ENCODE measurements around the gene NUTM1. TPM values are rescaled to one million over a fixed set of nuclear protein-coding genes. Genes with fewer than 3 reads are reported as not detected.
"Not testable (repeated sequence)": the region's sequence is repeated elsewhere in the genome, so short reads cannot be mapped to it uniquely, and the experiment has no call there.

The NUTM1 gene
- total RNA-seq, 4 donors from 2014 or later, result not detected

GRCh38 chr15:34349769-34350168 is 6.7 kb downstream of the NUTM1 start:
- in situ Hi-C loops (cut with MboI; ENCODE audit: low pct_ligation_motif_present in 1 of 4, low pct_unique_long_range_greater_than_20kb in 1 of 4, low sequenced_read_pairs in 3 of 4), result loop anchor here (10.0 to 25.0 kb wide), 4 partner anchors 105 to 262 kb away; partner anchors contain the start of genes EMC4 (in 1 of the 4), EMC7 (in 1 of the 4) and PGBD4 (in 1 of the 4)
- Histone ChIP-seq H3K4me1 (no peaks in the 10 kb centered on the region), H3K27ac (no peak overlapping the region), H3K4me3 (no peak overlapping the region), H3K27me3 (no peaks in the 10 kb centered on the region), H3K36me3 (no peaks in the 10 kb centered on the region), H3K9me3 (no peaks in the 10 kb centered on the region)
- intact Hi-C loops (cut with DNase I; ENCODE audit: low total_unique reads), result loop anchor here (5.0 to 10.0 kb wide), 2 partner anchors 245 to 1303 kb away; partner anchors contain the start of genes EMC7 and PGBD4
- TF ChIP-seq, protein P1, sequence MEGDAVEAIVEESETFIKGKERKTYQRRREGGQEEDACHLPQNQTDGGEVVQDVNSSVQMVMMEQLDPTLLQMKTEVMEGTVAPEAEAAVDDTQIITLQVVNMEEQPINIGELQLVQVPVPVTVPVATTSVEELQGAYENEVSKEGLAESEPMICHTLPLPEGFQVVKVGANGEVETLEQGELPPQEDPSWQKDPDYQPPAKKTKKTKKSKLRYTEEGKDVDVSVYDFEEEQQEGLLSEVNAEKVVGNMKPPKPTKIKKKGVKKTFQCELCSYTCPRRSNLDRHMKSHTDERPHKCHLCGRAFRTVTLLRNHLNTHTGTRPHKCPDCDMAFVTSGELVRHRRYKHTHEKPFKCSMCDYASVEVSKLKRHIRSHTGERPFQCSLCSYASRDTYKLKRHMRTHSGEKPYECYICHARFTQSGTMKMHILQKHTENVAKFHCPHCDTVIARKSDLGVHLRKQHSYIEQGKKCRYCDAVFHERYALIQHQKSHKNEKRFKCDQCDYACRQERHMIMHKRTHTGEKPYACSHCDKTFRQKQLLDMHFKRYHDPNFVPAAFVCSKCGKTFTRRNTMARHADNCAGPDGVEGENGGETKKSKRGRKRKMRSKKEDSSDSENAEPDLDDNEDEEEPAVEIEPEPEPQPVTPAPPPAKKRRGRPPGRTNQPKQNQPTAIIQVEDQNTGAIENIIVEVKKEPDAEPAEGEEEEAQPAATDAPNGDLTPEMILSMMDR (IDR thresholded peaks at IDR 0.05), result no peak
- no peak for TF ChIP-seq POLR2AphosphoS5 (IDR thresholded peaks at IDR 0.05)
- no peak for TF ChIP-seq EP300 (IDR thresholded peaks at IDR 0.05; ENCODE audit: low read depth)
- TF ChIP-seq POLR2A (IDR thresholded peaks at IDR 0.05), result no peak
- no peak for DNase-seq
- 81 to 100% methylated on average over 2 to 4 of the region's 4 CpGs for WGBS, 2 donors (ENCODE audit: low coverage in 1 of 2)

DNA sequence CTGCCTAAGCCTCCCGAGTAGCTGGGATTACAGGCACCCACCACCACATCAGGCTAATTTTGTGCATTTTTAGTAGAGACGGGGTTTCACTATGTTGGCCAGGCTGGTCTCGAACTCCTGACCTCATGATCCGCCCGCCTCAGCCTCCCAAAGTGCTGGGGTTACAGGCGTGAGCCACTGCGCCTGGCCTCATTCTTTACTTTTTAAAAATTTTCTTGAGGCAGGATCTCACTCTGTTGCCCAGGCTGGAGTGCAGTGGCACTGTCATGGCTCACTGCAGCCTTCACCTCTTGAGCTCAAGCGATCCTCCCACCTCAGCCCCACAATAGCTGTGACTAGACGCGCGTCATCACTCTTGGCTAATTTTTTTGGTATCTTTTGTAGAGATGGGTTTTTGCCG is 9.9 kb downstream of the NUTM1 start:
- intact Hi-C loops (cut with DNase I; ENCODE audit: low total_unique reads), result loop anchor here (5.0 kb wide), 1 partner anchor 1299 kb away; no protein-coding TSS in a partner anchor
- H3K9me3 ChIP-seq, H3K4me3 ChIP-seq, H3K27me3 ChIP-seq, DNase-seq, H3K4me1 ChIP-seq, H3K27ac ChIP-seq: not testable (repeated sequence)
- peaks cover 0 to 14% (median 1%) of the 10 kb centered on the region in 4 donors for H3K36me3 ChIP-seq
- in situ Hi-C loops (cut with MboI; ENCODE audit: low pct_ligation_motif_present in 1 of 4, low pct_unique_long_range_greater_than_20kb in 1 of 4, low sequenced_read_pairs in 3 of 4), result loop anchor here in 3 of 4 donors (25.0 kb wide), 3 partner anchors 116 to 266 kb away; partner anchors contain the start of genes EMC4 (in 1 of the 3), EMC7 (in 1 of the 3) and PGBD4 (in 1 of the 3)
- WGBS, 2 donors (ENCODE audit: low coverage in 1 of 2), result 97% methylated on average over 12 of the region's 12 CpGs; no CpG with 5 or more reads in 1 of the 2 donors

DNA sequence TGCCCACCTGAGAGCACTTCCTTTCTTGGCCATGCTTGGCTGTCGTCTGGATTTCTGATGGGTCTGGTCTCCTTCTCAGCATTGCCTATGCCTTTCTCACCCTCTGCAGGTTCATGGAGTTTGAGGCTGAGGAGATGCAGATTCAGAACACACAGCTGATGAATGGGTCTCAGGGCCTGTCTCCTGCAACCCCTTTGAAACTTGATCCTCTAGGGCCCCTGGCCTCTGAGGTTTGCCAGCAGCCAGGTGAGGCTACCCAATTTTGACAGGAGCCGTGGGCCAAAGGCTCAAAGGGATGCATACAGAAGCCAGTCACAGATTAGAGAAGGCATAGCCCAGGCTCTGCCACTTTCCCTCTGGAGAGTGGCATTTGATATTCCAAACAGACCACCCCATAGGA is 10.5 kb downstream of the NUTM1 start:
- TF ChIP-seq POLR2A (IDR thresholded peaks at IDR 0.05) (no peak), EP300 (IDR thresholded peaks at IDR 0.05; ENCODE audit: low read depth) (no peak), POLR2AphosphoS5 (IDR thresholded peaks at IDR 0.05) (no peak)
- TF ChIP-seq, protein P1 (IDR thresholded peaks at IDR 0.05), result no peak
- peaks cover 0 to 17% (median 4%) of the 10 kb centered on the region in 4 donors for H3K36me3 ChIP-seq
- H3K27ac ChIP-seq, result no peak overlapping the region
- intact Hi-C loops (cut with DNase I; ENCODE audit: low total_unique reads) (loop anchor here (5.0 kb wide), 1 partner anchor 1299 kb away; no protein-coding TSS in a partner anchor), in situ Hi-C loops (cut with MboI; ENCODE audit: low pct_ligation_motif_present in 1 of 4, low pct_unique_long_range_greater_than_20kb in 1 of 4, low sequenced_read_pairs in 3 of 4) (loop anchor here in 3 of 4 donors (25.0 kb wide), 3 partner anchors 116 to 266 kb away; partner anchors contain the start of genes EMC4 (in 1 of the 3), EMC7 (in 1 of the 3) and PGBD4 (in 1 of the 3))
- H3K4me1 ChIP-seq, result no peaks in the 10 kb centered on the region
- H3K27me3 ChIP-seq, result no peaks in the 10 kb centered on the region
- H3K4me3 ChIP-seq, result no peak overlapping the region
- no peaks in the 10 kb centered on the region for H3K9me3 ChIP-seq
- DNase-seq, result no peak
- WGBS, 2 donors (ENCODE audit: low coverage in 1 of 2), result 67% methylated on average over 2 of the region's 2 CpGs; no CpG with 5 or more reads in 1 of the 2 donors

- Histone ChIP-seq H3K36me3 (peaks cover 0 to 24% (median 7%) of the 10 kb centered on the region in 4 donors), H3K27ac (no peak overlapping the region), H3K9me3 (no peaks in the 10 kb centered on the region), H3K27me3 (no peaks in the 10 kb centered on the region), H3K4me3 (no peak overlapping the region), H3K4me1 (peaks cover 0 to 3% (median 0%) of the 10 kb centered on the region in 4 donors)
- no peak for DNase-seq
- 97 to 98% methylated on average over 5 to 7 of the region's 7 CpGs for WGBS, 2 donors (ENCODE audit: low coverage in 1 of 2)
- in situ Hi-C loops (cut with MboI; ENCODE audit: low pct_ligation_motif_present in 1 of 4, low pct_unique_long_range_greater_than_20kb in 1 of 4, low sequenced_read_pairs in 3 of 4) (loop anchor here in 3 of 4 donors (25.0 kb wide), 3 partner anchors 117 to 267 kb away; partner anchors contain the start of genes EMC4 (in 1 of the 3), EMC7 (in 1 of the 3) and PGBD4 (in 1 of the 3)), intact Hi-C loops (cut with DNase I; ENCODE audit: low total_unique reads) (loop anchor here (5.0 kb wide), 1 partner anchor 1298 kb away; no protein-coding TSS in a partner anchor)
- TF ChIP-seq POLR2AphosphoS5 (IDR thresholded peaks at IDR 0.05) (no peak), POLR2A (IDR thresholded peaks at IDR 0.05) (no peak), EP300 (IDR thresholded peaks at IDR 0.05; ENCODE audit: low read depth) (no peak)
- TF ChIP-seq, protein P1 (IDR thresholded peaks at IDR 0.05), result no peak
Observed at GRCh38 chr15:34354286-34354685, 11.2 kb downstream of the NUTM1 start.
